B cell (primary cell): ENCODE measurements around the gene GTF3C4. TPM values are rescaled to one million over a fixed set of nuclear protein-coding genes. Genes with fewer than 3 reads are reported as not detected.

ENCODE experiments used
- ATAC-seq: fragments of 200-7000 bp; cut with Tn5 transposase; one replicate; pipeline ENCODE4 v1.10.0; 2021; ENCODE audit warnings: low read depth, mild to moderate bottlenecking, moderate number of reproducible peaks, moderate library complexity
- CTCF ChIA-PET: fragments of 350-600 bp; sonication (Branson Sonifier 250); formaldehyde crosslinking; loops from one replicate; lab custom pipeline; 2021; ENCODE audit warnings: antibody characterized with exemption, inconsistent platforms; lab: Charles Lee
- POLR2A ChIA-PET: fragments of 350-600 bp; sonication (Branson Sonifier 250); formaldehyde crosslinking; loops from one replicate; lab custom pipeline; 2021; ENCODE audit warnings: antibody characterized with exemption; lab: Charles Lee
- DNase-seq: peaks from one replicate; pipeline ENCODE4 v3.0.0; 2013
- H2AFZ ChIP-seq: 2 replicates; pipeline ENCODE4 v1.6.1; 2012; ENCODE audit warnings: mild to moderate bottlenecking, low read depth, low read length; ENCODE audit not compliant: insufficient read depth, poor library complexity, severe bottlenecking
- H3K27ac ChIP-seq, 2 donors: 1 replicate in 1 of 2; 2 replicates in 1 of 2; pipeline ENCODE4 v1.5.1; 2012 to 2013; ENCODE audit warnings: low read length in 2 of 2, mild to moderate bottlenecking in 2 of 2, moderate library complexity in 1 of 2
- H3K27me3 ChIP-seq, 4 experiments: fragments of 200-600 bp in 1 of 4; sonication (generic) in 1 of 4; replicated peaks in 1 of 4; 1 replicate in 2 of 4; 2 replicates in 2 of 4; pipeline versions ENCODE4 v1.6.1 to v1.7.0; 2013 to 2016; ENCODE audit warnings: low read length in 3 of 4, mild to moderate bottlenecking in 2 of 4, mixed read lengths in 1 of 4, moderate library complexity in 1 of 4; ENCODE audit not compliant: insufficient read depth in 4 of 4, control insufficient read depth in 3 of 4; ENCODE audit errors: control extremely low read depth in 1 of 4
- H3K36me3 ChIP-seq, 2 experiments: replicated peaks in 1 of 2; 1 replicate in 1 of 2; 2 replicates in 1 of 2; pipeline versions ENCODE4 v1.6.1 to v1.7.1; 2013; ENCODE audit warnings: low read length in 1 of 2; ENCODE audit not compliant: insufficient read depth in 2 of 2, control insufficient read depth in 1 of 2; ENCODE audit errors: control extremely low read depth in 1 of 2, extremely low read depth in 1 of 2
- H3K4me1 ChIP-seq, 2 donors: fragments of 200-600 bp in 1 of 2; sonication (generic) in 1 of 2; 1 replicate in 1 of 2; 2 replicates in 1 of 2; pipeline versions ENCODE4 v1.5.1 to v1.6.1; 2013 to 2017; ENCODE audit warnings: low read length in 2 of 2; ENCODE audit not compliant: control insufficient read depth in 2 of 2, insufficient read depth in 2 of 2
- H3K4me2 ChIP-seq: replicated peaks from 2 replicates; pipeline ENCODE3; 2012; ENCODE audit warnings: mild to moderate bottlenecking, low read depth, low read length; ENCODE audit not compliant: poor library complexity, severe bottlenecking
- H3K4me3 ChIP-seq, 5 experiments: fragments of 200-600 bp in 1 of 5; sonication (generic) in 1 of 5; 1 replicate in 3 of 5; 2 replicates in 2 of 5; pipeline versions ENCODE4 v1.5.1 to v1.7.0; 2011 to 2016; ENCODE audit warnings: low read length in 4 of 5, mild to moderate bottlenecking in 4 of 5, low read depth in 2 of 5, control low read depth in 1 of 5, moderate library complexity in 1 of 5; ENCODE audit not compliant: insufficient read depth in 1 of 5; ENCODE audit errors: control extremely low read depth in 1 of 5, extremely low read depth in 1 of 5
- H3K79me2 ChIP-seq: fragments of 200-600 bp; sonication (generic); one replicate; pipeline ENCODE4 v1.6.0; 2016; ENCODE audit warnings: low read length; ENCODE audit not compliant: control insufficient read depth, insufficient read depth
- H3K9ac ChIP-seq: fragments of 200-600 bp; sonication (generic); 2 replicates; pipeline ENCODE4 v1.6.1; 2017; ENCODE audit warnings: mild to moderate bottlenecking, low read length, moderate library complexity
- H3K9me3 ChIP-seq, 3 donors: one replicate each; pipeline versions ENCODE4 v1.6.1 to v1.7.1; 2013; ENCODE audit warnings: low read length in 2 of 3; ENCODE audit not compliant: control insufficient read depth in 2 of 3, insufficient read depth in 1 of 3; ENCODE audit errors: control extremely low read depth in 1 of 3
- H4K20me1 ChIP-seq: 2 replicates; pipeline ENCODE4 v1.6.0; 2012; ENCODE audit warnings: mild to moderate bottlenecking, low read length; ENCODE audit not compliant: insufficient read depth, control insufficient read depth, poor library complexity, severe bottlenecking
- H3K27ac Mint-ChIP-seq: one replicate; pipeline ENCODE4 v1.8.0; 2021; ENCODE audit warnings: mixed read lengths
- H3K27me3 Mint-ChIP-seq: one replicate; pipeline ENCODE4 v1.8.0; 2021; ENCODE audit warnings: mixed read lengths
- H3K4me1 Mint-ChIP-seq: one replicate; pipeline ENCODE4 v1.8.0; 2021; ENCODE audit warnings: mixed read lengths
- H3K4me3 Mint-ChIP-seq: one replicate; pipeline ENCODE4 v1.8.0; 2021; ENCODE audit warnings: mixed read lengths
- H3K9me3 Mint-ChIP-seq: one replicate; pipeline ENCODE4 v1.8.0; 2022; ENCODE audit warnings: mixed read lengths; ENCODE audit not compliant: insufficient read depth
- CTCF ChIP-seq: fragments of 200-600 bp; IDR thresholded peaks from one replicate; pipeline ENCODE4 v1.8.0; 2022; ENCODE audit warnings: antibody characterized with exemption, mild to moderate bottlenecking
- EZH2 ChIP-seq: IDR thresholded peaks from 2 replicates; pipeline ENCODE4 v1.6.1; 2012; ENCODE audit warnings: borderline replicate concordance, low read depth, mild to moderate bottlenecking, moderate library complexity, low read length; ENCODE audit not compliant: insufficient read depth, poor library complexity, severe bottlenecking
- WGBS: methylation state at CpG from one replicate; pipeline ENCODE4 v1.1.5; 2013; ENCODE audit warnings: missing lambda C conversion rate; ENCODE audit not compliant: insufficient coverage; 5-methylcytosine and 5-hydroxymethylcytosine counted together
- intact Hi-C: fragments of 100-400 bp; cut with micrococcal nuclease; formaldehyde crosslinking; loops from one replicate; pipeline ENCODE4 v1.10.0; 2022
- polyA plus RNA-seq: library from polyadenylated mRNA; depleted of rRNA; stranded (reverse); fragments of >200 nt; gene quantifications from 2 replicates; pipeline ENCODE4 v1.2.3, GENCODE V29; 2012
- total RNA-seq, 2 donors: library from RNA; stranded (reverse); fragments of 120-200 nt in 1 of 2; gene quantifications; 1 replicate in 1 of 2; 2 replicates in 1 of 2; pipeline versions ENCODE4 v1.2.3 to v1.2.4, GENCODE V29; 2013 to 2022

GTF3C4 gene
- total and polyA plus RNA-seq, 2 donors (not counting 1 experiment from before 2014, with no cell fraction given) = 1.5 to 17.0 TPM

GRCh38 chr9:132730054-132731033 lies 60.1 kb downstream of the GTF3C4 start:
- no peak overlapping the region for H3K27ac ChIP-seq
- no peaks in the 10 kb centered on the region for H3K4me1 ChIP-seq
- DNase-seq = no peak
- TF ChIP-seq EZH2 = no peak
- TF ChIP-seq CTCF = no peak
- ChIA-PET CTCF (no interaction called here), POLR2A (no interaction called here)
- no peaks in the 10 kb centered on the region for H3K36me3 ChIP-seq
- H3K27ac Mint-ChIP-seq = no peak overlapping the region
- H3K9ac ChIP-seq = no peak overlapping the region
- H3K9me3 Mint-ChIP-seq = no peaks in the 10 kb centered on the region
- H4K20me1 ChIP-seq = no peaks in the 10 kb centered on the region
- ATAC-seq = no peak
- 92% methylated on average over 15 of the region's 16 CpGs for WGBS
- no peak overlapping the region for H3K4me3 ChIP-seq
- H3K4me3 Mint-ChIP-seq = no peak overlapping the region
- H3K27me3 Mint-ChIP-seq = peaks cover 7% of the 10 kb centered on the region
- peaks cover 0 to 3% (median 0%) of the 10 kb centered on the region in 3 donors for H3K9me3 ChIP-seq
- no peak overlapping the region for H2AFZ ChIP-seq
- no peaks in the 10 kb centered on the region for H3K79me2 ChIP-seq
- intact Hi-C loops = no loop called here
- no peak overlapping the region for H3K4me2 ChIP-seq
- H3K27me3 ChIP-seq = no peaks in the 10 kb centered on the region
- no peaks in the 10 kb centered on the region for H3K4me1 Mint-ChIP-seq

GRCh38 chr9:132731230-132731629 lies 61.0 kb downstream of the GTF3C4 start:
- no peaks in the 10 kb centered on the region for H3K27me3 ChIP-seq
- Mint-ChIP-seq H3K4me3 (no peak overlapping the region), H3K27me3 (peaks cover 10% of the 10 kb centered on the region), H3K4me1 (no peaks in the 10 kb centered on the region), H3K9me3 (no peaks in the 10 kb centered on the region), H3K27ac (no peak overlapping the region)
- ChIA-PET POLR2A (no interaction called here), CTCF (no interaction called here)
- TF ChIP-seq EZH2 = no peak
- TF ChIP-seq CTCF = no peak
- H3K9ac ChIP-seq = no peak overlapping the region
- no peaks in the 10 kb centered on the region for H4K20me1 ChIP-seq
- H3K9me3 ChIP-seq = peaks cover 0 to 3% (median 0%) of the 10 kb centered on the region in 3 donors
- DNase-seq (no peak), ATAC-seq (no peak)
- no peak overlapping the region for H3K4me2 ChIP-seq
- intact Hi-C loops = no loop called here
- H3K4me3 ChIP-seq = no peak overlapping the region
- WGBS = 71% methylated on average over 3 of the region's 3 CpGs
- H3K4me1 ChIP-seq = no peaks in the 10 kb centered on the region
- no peak overlapping the region for H3K27ac ChIP-seq
- no peak overlapping the region for H2AFZ ChIP-seq
- no peaks in the 10 kb centered on the region for H3K36me3 ChIP-seq
- H3K79me2 ChIP-seq = no peaks in the 10 kb centered on the region
